Osteocyte (in vitro differentiated cells): ENCODE results near the gene ZNRF3. TPM values are rescaled to one million over a fixed set of nuclear protein-coding genes. Genes with fewer than 3 reads are reported as not detected.
A peak's percentile ranks its signal among the peaks of the same experiment; 100 is the strongest.
"Not testable (repeated sequence)": the region's sequence is repeated elsewhere in the genome, so short reads cannot be mapped to it uniquely, and the experiment has no call there.

ENCODE experiments used
- DNase-seq: peaks from one replicate; pipeline ENCODE4 v3.0.0; 2021; ENCODE audit warnings: mixed read lengths; ENCODE audit not compliant: unreplicated experiment; ENCODE audit errors: extremely low spot score
- H3K27ac Mint-ChIP-seq: one replicate; pipeline ENCODE4 v1.8.0; 2021; ENCODE audit warnings: mild to moderate bottlenecking, mixed read lengths; ENCODE audit not compliant: unreplicated experiment
- H3K27me3 Mint-ChIP-seq: one replicate; pipeline ENCODE4 v1.8.0; 2021; ENCODE audit warnings: mixed read lengths; ENCODE audit not compliant: unreplicated experiment
- H3K36me3 Mint-ChIP-seq: one replicate; pipeline ENCODE4 v1.8.0; 2021; ENCODE audit warnings: mixed read lengths; ENCODE audit not compliant: unreplicated experiment
- H3K4me1 Mint-ChIP-seq: one replicate; pipeline ENCODE4 v1.8.0; 2021; ENCODE audit warnings: mixed read lengths; ENCODE audit not compliant: unreplicated experiment
- H3K4me3 Mint-ChIP-seq: one replicate; pipeline ENCODE4 v1.8.0; 2021; ENCODE audit warnings: mild to moderate bottlenecking, moderate library complexity, mixed read lengths; ENCODE audit not compliant: unreplicated experiment
- H3K9me3 Mint-ChIP-seq: one replicate; pipeline ENCODE4 v1.8.0; 2021; ENCODE audit warnings: mixed read lengths; ENCODE audit not compliant: unreplicated experiment
- CTCF ChIP-seq: fragments of 200-600 bp; sonication (generic); IDR thresholded peaks from 2 replicates; pipeline ENCODE4 v1.5.0; 2021; ENCODE audit warnings: antibody characterized with exemption, mild to moderate bottlenecking, moderate library complexity
- total RNA-seq: library from RNA; stranded (reverse); gene quantifications from 2 replicates; pipeline ENCODE4 v1.2.1, GENCODE V29; 2021

Gene ZNRF3
- total RNA-seq, 1 donor from 2014 or later: 6.4 TPM

DNA sequence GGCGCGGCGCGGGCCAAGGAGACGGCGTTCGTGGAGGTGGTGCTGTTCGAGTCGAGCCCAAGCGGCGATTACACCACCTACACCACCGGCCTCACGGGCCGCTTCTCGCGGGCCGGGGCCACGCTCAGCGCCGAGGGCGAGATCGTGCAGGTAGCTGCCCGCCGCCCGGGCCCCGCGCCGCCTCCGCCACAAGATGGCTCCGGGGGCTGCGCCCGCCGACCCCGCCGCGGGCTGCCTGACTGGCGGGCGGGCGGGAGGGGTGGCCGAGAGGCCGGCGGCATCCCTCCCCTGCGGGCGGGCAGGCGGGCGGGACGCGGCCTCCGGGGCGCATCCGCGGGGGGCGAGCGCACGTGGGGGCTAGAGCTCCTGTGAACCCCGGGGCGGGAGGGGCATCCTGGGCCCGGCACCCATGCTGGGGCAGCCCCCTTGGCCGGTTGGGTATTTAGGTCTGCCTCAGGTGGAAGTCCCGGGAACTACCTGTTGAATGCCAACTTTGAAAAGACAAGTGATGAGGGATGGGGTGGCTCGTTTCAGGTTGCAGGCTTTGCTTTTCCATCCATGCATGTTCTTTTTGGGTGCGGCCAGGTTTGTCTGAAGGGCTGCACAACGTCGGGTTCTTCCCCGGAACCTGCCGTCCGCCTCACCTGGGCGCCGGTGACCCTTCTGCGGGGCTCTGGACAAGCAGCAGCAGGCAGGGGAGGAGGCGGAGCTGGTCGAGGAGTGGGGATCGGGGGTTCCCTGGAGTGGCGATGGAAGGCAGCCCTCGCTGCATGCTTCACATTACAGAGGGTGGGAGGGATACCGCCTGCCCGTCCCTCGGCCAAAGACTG is 760 bp downstream of the ZNRF3 start:
- H3K27me3 Mint-ChIP-seq: peaks cover 3% of the 10 kb centered on the region

DNA sequence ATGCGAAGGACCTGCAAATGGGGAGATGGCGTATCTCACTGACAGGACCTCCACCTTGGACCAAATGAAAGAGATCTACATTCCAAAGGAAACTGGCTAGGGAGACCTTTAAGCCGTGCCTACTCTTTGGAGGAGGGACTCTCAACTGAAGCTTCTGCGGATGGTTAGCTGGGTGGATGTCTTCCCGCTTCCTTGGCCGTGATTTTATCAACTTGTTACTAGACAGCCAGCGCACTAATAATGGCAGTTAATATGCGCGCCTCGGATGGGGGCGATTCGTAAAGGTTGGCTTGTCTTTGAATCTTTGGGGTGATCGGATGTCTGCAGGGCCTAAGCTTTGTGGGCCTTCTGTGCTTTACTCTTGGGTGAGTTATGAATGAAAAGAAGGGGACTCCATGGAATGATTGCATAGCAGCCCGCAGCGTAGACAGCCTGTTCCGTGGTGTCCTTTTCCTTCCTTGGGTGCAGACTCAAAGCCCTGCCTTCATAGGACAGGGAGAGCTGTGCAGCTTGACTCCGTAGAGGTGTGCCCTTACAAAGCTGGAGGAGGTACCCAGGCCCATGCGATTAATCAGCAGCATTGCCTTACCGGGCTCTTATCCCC is 1.5 kb downstream of the ZNRF3 start:
- no peak for TF ChIP-seq CTCF
- Mint-ChIP-seq H3K36me3 (peaks cover 3% of the 10 kb centered on the region), H3K27ac (no peak overlapping the region), H3K27me3 (peaks cover 3% of the 10 kb centered on the region), H3K4me1 (peaks cover 20% of the 10 kb centered on the region), H3K9me3 (no peaks in the 10 kb centered on the region), H3K4me3 (peak overlapping the region; percentile 78)
- no peak for DNase-seq

More for the DNA sequence above, 760 bp downstream of the ZNRF3 start:
- H3K9me3 Mint-ChIP-seq: no peaks in the 10 kb centered on the region
- H3K36me3 Mint-ChIP-seq: peaks cover 3% of the 10 kb centered on the region
- TF ChIP-seq CTCF: peak; percentile 19
- peak overlapping the region; percentile 78 for H3K4me3 Mint-ChIP-seq
- no peak overlapping the region for H3K27ac Mint-ChIP-seq
- no peak for DNase-seq
- peaks cover 20% of the 10 kb centered on the region for H3K4me1 Mint-ChIP-seq

- Mint-ChIP-seq H3K4me3 (peak overlapping the region; percentile 6), H3K4me1 (peaks cover 20% of the 10 kb centered on the region), H3K27me3 (peaks cover 3% of the 10 kb centered on the region), H3K27ac (no peak overlapping the region), H3K36me3 (peaks cover 3% of the 10 kb centered on the region), H3K9me3 (no peaks in the 10 kb centered on the region)
- TF ChIP-seq CTCF: no peak
- no peak for DNase-seq
Observed at GRCh38 chr22:28885939-28886338, 2.6 kb downstream of the ZNRF3 start.

DNA sequence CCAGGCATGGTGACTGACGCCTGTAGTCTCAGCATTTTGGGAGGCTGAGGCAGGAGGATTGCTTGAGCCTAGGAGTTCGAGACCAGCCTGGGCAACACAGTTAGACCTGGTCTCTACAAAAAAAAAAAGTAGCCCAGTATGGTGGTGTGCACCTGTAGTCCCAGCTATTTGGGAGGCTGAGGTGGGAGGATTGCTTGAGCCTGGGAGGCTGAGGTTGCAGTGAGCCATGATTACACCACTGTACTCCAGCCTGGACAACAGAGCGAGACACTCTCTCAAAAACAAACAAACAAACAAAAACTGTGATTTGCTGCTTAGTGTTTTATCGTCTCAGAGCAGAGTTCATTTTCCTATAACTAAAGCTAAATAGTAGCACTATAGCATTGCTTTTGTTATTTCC is 3.3 kb downstream of the ZNRF3 start:
- H3K4me1 Mint-ChIP-seq: peaks cover 20% of the 10 kb centered on the region
- not testable (repeated sequence) for H3K9me3 Mint-ChIP-seq, H3K27ac Mint-ChIP-seq, H3K4me3 Mint-ChIP-seq, H3K36me3 Mint-ChIP-seq, DNase-seq, H3K27me3 Mint-ChIP-seq

DNA sequence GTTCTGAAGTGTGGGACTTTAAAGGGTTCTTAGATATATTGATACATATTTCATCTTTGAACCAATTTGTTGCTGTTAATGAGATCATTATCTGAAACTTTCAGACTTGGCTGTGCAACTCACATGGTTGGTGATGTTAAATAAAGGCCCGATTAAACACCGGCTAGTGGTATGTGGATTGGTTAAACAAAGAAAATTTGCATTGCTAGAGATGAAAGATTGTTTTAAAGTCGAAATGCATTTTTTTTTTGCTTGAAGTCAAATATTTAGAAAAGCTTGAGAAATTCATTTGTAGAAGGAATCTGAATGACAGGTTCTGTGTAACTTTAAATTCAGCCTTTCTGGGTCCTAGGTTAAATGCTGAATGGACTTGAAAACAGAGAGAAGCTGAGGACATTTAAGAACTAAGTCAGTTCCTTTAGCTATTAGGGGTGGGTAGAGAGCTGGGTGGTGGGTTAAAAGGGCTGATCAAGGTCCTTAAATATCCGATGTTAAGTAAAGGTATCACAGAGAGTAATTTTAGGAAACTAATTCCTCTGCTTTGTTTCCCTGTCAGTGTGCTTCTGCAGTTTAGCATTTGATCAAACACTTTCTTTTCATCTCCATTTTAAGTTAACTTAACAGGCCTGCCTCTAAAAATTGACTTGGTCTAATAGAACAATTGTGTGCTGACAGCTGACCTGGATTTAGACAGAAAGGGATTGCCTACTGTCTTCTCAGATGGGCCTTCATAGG is 4.5 kb downstream of the ZNRF3 start:
- no peak for TF ChIP-seq CTCF
- no peak for DNase-seq
- H3K9me3 Mint-ChIP-seq: no peaks in the 10 kb centered on the region
- H3K27me3 Mint-ChIP-seq: peaks cover 3% of the 10 kb centered on the region
- peaks cover 13% of the 10 kb centered on the region for H3K4me1 Mint-ChIP-seq
- H3K4me3 Mint-ChIP-seq: no peak overlapping the region
- peaks cover 3% of the 10 kb centered on the region for H3K36me3 Mint-ChIP-seq
- H3K27ac Mint-ChIP-seq: no peak overlapping the region
